ENCODE measurements around the gene LOXL1.
"Not testable (repeated sequence)": the region's sequence is repeated elsewhere in the genome, so short reads cannot be mapped to it uniquely, and the experiment has no call there.

The LOXL1 gene

DNA sequence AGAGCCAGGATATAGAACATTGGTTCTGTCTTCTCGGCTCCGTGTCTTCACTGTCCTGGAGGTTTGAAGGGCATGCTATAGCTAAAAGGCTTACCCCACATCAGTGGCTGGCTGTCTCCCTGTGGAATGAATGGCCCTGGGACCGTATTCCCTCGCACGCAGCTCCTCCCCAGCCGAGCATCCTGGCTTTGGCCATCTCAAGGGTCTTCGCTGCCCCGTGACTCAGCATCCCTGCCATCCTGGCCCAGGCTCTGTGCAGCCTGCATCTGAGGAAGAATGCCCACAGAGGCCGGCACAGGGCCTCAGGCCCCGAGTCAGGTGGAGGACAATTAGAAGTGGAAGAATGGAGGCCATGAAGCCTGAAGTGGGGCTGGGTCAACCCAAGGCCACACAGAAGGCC, 11.0 kb downstream of the LOXL1 start:
- Histone ChIP-seq H3K4me2 (ENCODE audit: low read length) (no peak overlapping the region), H3K4me3 (ENCODE audit: low read length) (no peak overlapping the region), H3K27me3 (ENCODE audit: control insufficient read depth, insufficient read depth, low read length) (no peaks in the 10 kb centered on the region), H3K9me3 (replicated peaks; ENCODE audit: low read length) (no peaks in the 10 kb centered on the region), H3K9ac (ENCODE audit: low read depth, low read length) (no peak overlapping the region), H3K4me1 (ENCODE audit: control insufficient read depth, insufficient read depth, low read length) (peaks cover 57% of the 10 kb centered on the region), H3K36me3 (ENCODE audit: insufficient read depth, low read length) (peaks cover 29% of the 10 kb centered on the region)

DNA sequence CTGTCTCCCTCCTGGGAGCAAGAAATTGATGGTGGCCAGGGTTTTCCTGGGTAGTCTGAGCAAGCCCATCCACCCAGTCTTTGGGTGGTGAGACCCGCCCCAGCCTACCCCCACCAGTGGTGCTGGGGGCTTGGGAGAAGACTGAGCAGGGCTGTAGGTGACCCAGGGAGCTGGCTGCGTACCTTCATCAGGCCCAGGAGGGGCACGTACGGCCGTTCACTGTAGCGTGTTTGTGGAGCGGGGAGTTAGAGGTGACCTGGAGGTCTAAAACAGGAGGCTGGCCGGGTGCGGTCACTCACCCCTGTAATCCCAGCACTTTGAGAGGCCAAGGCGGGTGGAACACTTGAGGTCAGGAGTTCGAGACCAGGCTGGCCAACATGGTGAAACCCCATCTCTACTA, 11.5 kb downstream of the LOXL1 start:
- Histone ChIP-seq H3K4me3 (ENCODE audit: low read length) (no peak overlapping the region), H3K36me3 (ENCODE audit: insufficient read depth, low read length) (peaks cover 29% of the 10 kb centered on the region), H3K27me3 (ENCODE audit: control insufficient read depth, insufficient read depth, low read length) (no peaks in the 10 kb centered on the region), H3K4me2 (ENCODE audit: low read length) (no peak overlapping the region), H3K4me1 (ENCODE audit: control insufficient read depth, insufficient read depth, low read length) (peaks cover 61% of the 10 kb centered on the region), H3K9me3 (replicated peaks; ENCODE audit: low read length) (no peaks in the 10 kb centered on the region), H3K9ac (ENCODE audit: low read depth, low read length) (no peak overlapping the region)

DNA sequence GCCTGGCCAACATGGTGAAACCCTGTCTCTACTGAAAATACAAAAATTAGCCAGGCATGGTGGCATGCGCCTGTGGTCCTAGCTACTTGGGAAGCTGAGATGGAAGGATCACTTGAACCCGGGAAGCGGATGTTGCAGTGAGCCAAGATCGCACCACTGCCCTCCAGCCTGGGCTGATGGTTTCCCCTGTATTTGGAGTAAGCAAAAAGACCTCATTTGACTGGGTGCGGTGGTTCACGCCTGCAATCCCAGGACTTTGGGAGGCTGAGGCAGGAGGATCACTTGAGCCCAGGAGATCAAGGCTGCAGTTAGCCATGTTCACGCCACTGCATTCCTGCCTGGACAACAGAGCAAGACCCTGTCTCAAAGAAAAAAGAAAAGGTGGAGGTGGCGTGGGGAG, 12.3 kb downstream of the LOXL1 start:
- H3K9ac ChIP-seq (ENCODE audit: low read depth, low read length); H3K9me3 ChIP-seq (replicated peaks; ENCODE audit: low read length); H3K4me2 ChIP-seq (ENCODE audit: low read length); H3K27me3 ChIP-seq (ENCODE audit: control insufficient read depth, insufficient read depth, low read length); H3K4me3 ChIP-seq (ENCODE audit: low read length): not testable (repeated sequence)
- Histone ChIP-seq H3K4me1 (ENCODE audit: control insufficient read depth, insufficient read depth, low read length) (peaks cover 61% of the 10 kb centered on the region), H3K36me3 (ENCODE audit: insufficient read depth, low read length) (peaks cover 31% of the 10 kb centered on the region)

DNA sequence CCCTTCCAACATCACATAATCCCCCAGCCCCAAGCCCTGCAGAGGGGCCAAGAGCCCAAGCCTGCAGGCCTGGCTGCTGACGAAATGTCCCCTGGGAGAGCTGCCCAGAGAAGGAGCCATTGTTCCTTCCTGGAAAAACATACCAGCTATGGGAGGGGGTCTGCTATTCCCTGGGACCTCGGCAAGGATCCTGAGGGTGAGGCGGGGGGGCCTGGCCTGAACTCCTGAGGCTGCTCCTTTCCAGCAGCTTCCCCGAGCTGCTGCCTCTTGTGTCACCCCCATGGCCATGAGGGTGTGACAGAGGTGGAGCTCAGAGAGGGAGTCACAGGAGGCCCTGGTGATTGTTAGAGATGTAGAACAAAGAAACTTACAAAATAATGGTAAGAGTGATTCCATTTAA, 12.9 kb downstream of the LOXL1 start:
- Histone ChIP-seq H3K36me3 (ENCODE audit: insufficient read depth, low read length) (peaks cover 30% of the 10 kb centered on the region), H3K4me2 (ENCODE audit: low read length) (no peak overlapping the region), H3K9me3 (replicated peaks; ENCODE audit: low read length) (no peaks in the 10 kb centered on the region), H3K4me1 (ENCODE audit: control insufficient read depth, insufficient read depth, low read length) (peaks cover 59% of the 10 kb centered on the region), H3K9ac (ENCODE audit: low read depth, low read length) (peak overlapping the region; percentile 4), H3K27me3 (ENCODE audit: control insufficient read depth, insufficient read depth, low read length) (no peaks in the 10 kb centered on the region), H3K4me3 (ENCODE audit: low read length) (no peak overlapping the region)

DNA sequence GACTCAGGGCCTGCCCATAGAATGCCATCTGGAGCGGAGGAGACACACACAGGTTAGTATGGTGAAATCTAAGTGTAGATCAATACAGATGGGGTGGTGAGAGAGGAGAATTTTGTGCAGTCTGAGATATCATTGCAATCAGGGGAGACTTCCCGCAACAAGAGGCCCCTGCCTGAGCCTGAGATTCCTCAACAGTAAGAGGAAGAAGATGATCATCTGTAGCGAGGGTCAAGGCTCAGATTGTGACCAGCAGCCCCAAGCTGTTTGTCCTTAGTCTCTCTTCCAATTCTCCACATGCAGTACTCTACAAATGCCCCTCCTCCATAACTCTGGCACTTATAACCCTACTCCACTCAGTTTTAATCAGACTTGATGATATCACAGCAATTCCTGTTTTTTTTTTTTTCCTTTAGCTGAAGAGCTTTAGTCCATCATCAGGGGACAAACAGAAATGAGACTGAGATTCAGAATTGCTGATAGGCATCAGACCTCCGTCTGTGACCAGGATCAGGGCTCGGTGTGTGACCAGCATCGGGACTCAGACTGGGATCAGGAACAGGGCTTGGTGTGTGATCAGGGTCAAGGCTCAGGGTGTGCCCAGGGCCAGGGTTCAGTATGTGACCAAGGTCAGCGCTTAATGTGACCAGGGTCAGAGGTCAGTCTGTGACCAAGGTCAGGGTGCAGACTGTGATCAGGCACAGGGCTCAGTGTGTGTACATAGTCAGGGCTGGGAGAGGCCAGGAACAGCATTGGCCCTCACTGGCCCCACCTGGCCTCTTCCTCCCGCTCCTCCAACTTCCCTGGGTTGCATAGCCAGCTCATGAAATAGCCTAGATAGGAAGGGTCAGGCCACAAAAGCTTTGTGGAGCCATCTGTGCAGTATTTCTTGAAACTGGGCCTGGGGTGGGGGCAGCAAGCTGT, 14.1 kb downstream of the LOXL1 start:
- H3K27me3 ChIP-seq (ENCODE audit: control insufficient read depth, insufficient read depth, low read length): no peaks in the 10 kb centered on the region
- peaks cover 55% of the 10 kb centered on the region for H3K4me1 ChIP-seq (ENCODE audit: control insufficient read depth, insufficient read depth, low read length)
- peak overlapping the region; percentile 73 for H3K9ac ChIP-seq (ENCODE audit: low read depth, low read length)
- H3K9me3 ChIP-seq (replicated peaks; ENCODE audit: low read length): no peaks in the 10 kb centered on the region
- H3K4me3 ChIP-seq (ENCODE audit: low read length): peak overlapping the region; percentile 42
- peaks cover 39% of the 10 kb centered on the region for H3K36me3 ChIP-seq (ENCODE audit: insufficient read depth, low read length)
- H3K4me2 ChIP-seq (ENCODE audit: low read length): peak overlapping the region; percentile 72

DNA sequence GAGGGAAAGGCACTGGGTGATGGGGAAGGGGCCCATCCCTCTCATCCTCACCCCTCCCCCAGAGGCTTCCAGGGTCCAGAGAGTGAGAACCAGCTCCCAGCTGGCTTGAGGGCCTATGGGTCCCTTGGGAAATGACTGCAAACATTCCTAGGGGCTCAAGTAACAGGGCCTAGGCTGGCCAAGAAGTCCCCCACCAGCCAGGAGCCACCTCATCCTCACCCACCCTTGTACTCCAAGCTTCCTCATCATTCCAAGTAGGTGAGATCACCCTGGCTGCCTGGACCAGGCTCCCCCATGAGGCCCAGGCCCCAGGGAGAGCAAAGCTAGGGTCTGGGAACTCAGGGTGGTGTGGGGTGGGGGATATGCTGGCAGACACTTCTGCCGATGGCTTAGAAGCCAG, 14.8 kb downstream of the LOXL1 start:
- H3K9me3 ChIP-seq (replicated peaks; ENCODE audit: low read length): no peaks in the 10 kb centered on the region
- H3K36me3 ChIP-seq (ENCODE audit: insufficient read depth, low read length): peaks cover 37% of the 10 kb centered on the region
- no peaks in the 10 kb centered on the region for H3K27me3 ChIP-seq (ENCODE audit: control insufficient read depth, insufficient read depth, low read length)
- H3K4me3 ChIP-seq (ENCODE audit: low read length): peak overlapping the region; percentile 42
- H3K4me1 ChIP-seq (ENCODE audit: control insufficient read depth, insufficient read depth, low read length): peaks cover 50% of the 10 kb centered on the region
- H3K9ac ChIP-seq (ENCODE audit: low read depth, low read length): peak overlapping the region; percentile 77
- H3K4me2 ChIP-seq (ENCODE audit: low read length): peak overlapping the region; percentile 72

DNA sequence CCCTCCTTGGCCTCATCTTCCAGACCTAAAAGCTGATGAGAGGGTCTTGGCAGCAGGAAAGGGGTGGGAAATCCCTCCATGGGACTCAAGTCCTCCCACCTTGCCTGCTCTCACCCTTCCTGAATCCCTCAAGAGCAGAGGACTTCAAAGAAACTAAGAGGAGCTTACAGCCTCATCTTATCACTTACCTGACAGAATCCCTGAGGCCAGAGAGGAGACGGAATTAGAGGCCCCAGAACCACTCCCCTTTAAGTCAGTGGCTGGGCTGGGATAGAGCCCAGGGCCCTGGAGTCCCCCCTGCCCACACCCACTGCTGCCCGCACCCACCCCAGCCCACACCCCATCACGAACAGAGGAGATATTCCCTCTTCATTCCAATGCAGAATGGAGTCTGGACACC, 15.2 kb downstream of the LOXL1 start:
- Histone ChIP-seq H3K36me3 (ENCODE audit: insufficient read depth, low read length) (peaks cover 39% of the 10 kb centered on the region), H3K9ac (ENCODE audit: low read depth, low read length) (peak overlapping the region; percentile 77)

DNA sequence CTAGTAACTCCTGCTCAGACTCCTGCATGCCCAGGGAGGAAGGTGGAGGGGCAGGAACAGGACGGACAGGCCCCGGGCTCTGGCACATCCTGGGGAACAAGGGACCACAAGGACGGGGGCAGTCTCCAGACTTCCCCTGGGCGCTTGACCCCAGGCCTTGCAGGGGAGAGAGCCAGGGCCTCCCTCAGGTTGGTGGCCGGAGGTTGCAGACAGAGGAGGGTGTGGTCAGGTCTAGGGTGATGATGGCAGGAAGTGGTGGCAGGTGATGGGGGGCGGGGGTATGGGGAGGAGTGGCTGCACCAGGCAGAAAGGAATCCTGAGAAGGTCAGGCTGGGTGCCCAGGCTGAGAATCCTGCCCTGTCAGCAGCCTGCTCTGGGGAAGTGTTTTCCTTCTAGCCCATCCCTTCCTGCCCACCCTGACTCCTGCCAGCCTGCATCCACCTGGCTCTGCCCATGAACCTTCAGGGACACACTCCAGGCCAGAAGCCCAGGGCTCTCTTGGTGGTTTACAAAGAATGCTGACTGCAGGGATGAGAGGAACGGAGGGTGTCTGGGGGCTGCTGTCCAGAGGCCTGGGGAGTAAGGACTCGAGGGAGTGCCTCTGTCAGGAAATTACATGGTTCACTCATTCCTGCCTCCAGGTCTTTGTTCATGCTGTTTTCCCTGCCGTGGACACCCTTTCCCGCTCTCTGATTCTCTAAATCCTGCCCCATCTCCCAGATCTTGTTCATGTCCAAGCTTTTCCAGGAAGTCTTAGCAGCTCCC, 15.8 kb downstream of the LOXL1 start:
- peaks cover 45% of the 10 kb centered on the region for H3K36me3 ChIP-seq (ENCODE audit: insufficient read depth, low read length)
- peak overlapping the region; percentile 77 for H3K9ac ChIP-seq (ENCODE audit: low read depth, low read length)
- no peaks in the 10 kb centered on the region for H3K27me3 ChIP-seq (ENCODE audit: control insufficient read depth, insufficient read depth, low read length)
- no peak overlapping the region for H3K4me3 ChIP-seq (ENCODE audit: low read length)
- peaks cover 50% of the 10 kb centered on the region for H3K4me1 ChIP-seq (ENCODE audit: control insufficient read depth, insufficient read depth, low read length)
- no peaks in the 10 kb centered on the region for H3K9me3 ChIP-seq (replicated peaks; ENCODE audit: low read length)
- H3K4me2 ChIP-seq (ENCODE audit: low read length): peak overlapping the region; percentile 72

More for the DNA sequence above, 15.2 kb downstream of the LOXL1 start:
- Histone ChIP-seq H3K4me2 (ENCODE audit: low read length) (peak overlapping the region; percentile 72), H3K9me3 (replicated peaks; ENCODE audit: low read length) (no peaks in the 10 kb centered on the region), H3K4me3 (ENCODE audit: low read length) (no peak overlapping the region), H3K27me3 (ENCODE audit: control insufficient read depth, insufficient read depth, low read length) (no peaks in the 10 kb centered on the region), H3K4me1 (ENCODE audit: control insufficient read depth, insufficient read depth, low read length) (peaks cover 50% of the 10 kb centered on the region)

DNA sequence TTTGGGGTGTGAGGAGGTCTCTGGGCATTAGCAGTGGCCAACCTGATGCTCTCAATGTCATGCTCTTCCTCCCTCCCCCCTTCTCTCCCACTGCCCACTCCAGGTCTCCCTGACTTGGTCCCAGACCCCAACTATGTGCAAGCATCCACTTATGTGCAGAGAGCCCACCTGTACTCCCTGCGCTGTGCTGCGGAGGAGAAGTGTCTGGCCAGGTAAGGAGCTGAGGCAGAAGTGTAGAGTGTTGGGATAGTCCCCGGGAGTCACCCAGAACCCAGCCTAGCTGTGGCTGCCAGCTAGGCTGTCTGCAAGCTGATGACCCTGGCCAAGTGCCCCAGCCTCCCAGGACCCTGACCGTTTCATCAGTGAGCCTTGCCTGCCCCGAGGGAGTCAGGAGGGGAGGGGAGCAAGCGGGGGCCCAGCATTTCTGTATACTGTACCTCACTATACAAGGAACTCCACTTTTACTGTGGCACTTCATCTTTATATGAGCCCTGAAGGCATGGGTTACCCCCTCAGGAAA, 16.5 kb downstream of the LOXL1 start:
- Histone ChIP-seq H3K9me3 (replicated peaks; ENCODE audit: low read length) (no peaks in the 10 kb centered on the region), H3K36me3 (ENCODE audit: insufficient read depth, low read length) (peaks cover 48% of the 10 kb centered on the region), H3K27me3 (ENCODE audit: control insufficient read depth, insufficient read depth, low read length) (no peaks in the 10 kb centered on the region), H3K4me3 (ENCODE audit: low read length) (no peak overlapping the region), H3K4me1 (ENCODE audit: control insufficient read depth, insufficient read depth, low read length) (peaks cover 50% of the 10 kb centered on the region), H3K4me2 (ENCODE audit: low read length) (no peak overlapping the region), H3K9ac (ENCODE audit: low read depth, low read length) (no peak overlapping the region)

DNA sequence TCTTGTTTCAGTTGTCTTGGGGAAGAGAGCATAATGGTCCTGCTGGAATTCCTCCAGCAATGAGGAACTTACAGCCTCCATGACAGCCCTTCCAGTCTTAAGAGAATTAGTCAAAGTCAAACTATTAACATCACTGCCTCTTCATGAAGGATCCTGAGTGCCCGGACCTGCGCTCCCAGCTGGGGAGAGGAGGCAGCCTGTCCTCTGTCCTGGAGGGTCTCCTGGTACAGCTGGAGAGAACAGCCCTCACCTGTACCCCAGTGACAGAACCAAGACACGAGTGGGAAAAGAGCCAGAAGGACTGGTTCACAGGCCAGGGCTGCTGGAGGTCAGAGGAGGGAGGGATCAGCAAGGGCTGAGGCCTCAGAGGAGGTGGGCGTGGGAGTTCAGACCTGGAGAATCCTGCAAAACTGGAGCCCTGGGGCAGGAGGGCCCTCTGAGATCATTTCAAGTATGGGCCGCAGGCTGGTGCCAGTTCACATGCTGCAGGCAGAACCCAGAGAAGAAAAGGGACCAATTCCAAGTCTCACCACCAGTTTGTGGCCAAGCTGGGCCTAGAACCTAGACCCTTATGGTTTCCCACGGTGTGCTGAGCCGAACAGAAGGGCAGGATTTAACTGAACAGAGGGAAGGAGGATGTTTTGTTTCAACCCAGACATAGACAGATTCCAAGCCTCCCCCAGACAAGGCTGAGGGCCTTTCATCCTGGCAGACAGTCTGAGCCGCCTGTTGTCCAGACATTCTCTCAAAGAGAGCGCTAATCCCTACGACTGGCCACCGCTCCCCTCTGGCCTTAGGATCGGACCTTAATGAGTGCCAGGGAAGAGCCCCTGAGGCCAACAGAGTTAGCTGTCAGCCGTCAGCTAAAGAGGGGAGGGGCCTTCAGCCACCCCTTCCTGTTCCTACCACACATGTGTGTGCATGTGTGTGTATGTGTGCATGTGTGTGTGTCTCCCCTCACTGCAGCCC, 18.2 kb downstream of the LOXL1 start:
- Histone ChIP-seq H3K9ac (ENCODE audit: low read depth, low read length) (no peak overlapping the region), H3K9me3 (replicated peaks; ENCODE audit: low read length) (no peaks in the 10 kb centered on the region), H3K4me1 (ENCODE audit: control insufficient read depth, insufficient read depth, low read length) (peaks cover 42% of the 10 kb centered on the region), H3K27me3 (ENCODE audit: control insufficient read depth, insufficient read depth, low read length) (no peaks in the 10 kb centered on the region), H3K4me3 (ENCODE audit: low read length) (no peak overlapping the region), H3K36me3 (ENCODE audit: insufficient read depth, low read length) (peaks cover 65% of the 10 kb centered on the region), H3K4me2 (ENCODE audit: low read length) (no peak overlapping the region)

DNA sequence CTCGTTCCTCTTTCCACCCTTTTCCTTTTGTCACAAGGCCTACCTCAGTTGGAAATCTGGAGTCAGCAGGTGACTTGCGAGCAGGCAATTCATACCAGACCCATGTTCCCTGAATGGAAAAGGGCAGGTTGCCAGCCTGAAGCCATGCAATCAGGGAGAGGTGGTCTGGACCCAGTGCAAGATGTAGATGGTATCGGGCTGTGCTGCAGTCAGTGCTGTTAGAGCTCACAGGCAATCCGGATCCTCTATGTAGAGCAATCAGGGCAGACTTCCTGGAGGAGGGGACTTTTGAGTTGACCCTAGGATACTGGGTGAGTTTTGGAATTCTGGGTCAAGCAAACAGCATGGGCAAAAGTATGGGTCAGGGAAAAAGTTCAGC, 18.9 kb downstream of the LOXL1 start:
- peaks cover 35% of the 10 kb centered on the region for H3K4me1 ChIP-seq (ENCODE audit: control insufficient read depth, insufficient read depth, low read length)
- H3K9me3 ChIP-seq (replicated peaks; ENCODE audit: low read length): no peaks in the 10 kb centered on the region
- H3K27me3 ChIP-seq (ENCODE audit: control insufficient read depth, insufficient read depth, low read length): no peaks in the 10 kb centered on the region
- H3K36me3 ChIP-seq (ENCODE audit: insufficient read depth, low read length): peaks cover 71% of the 10 kb centered on the region
- no peak overlapping the region for H3K4me2 ChIP-seq (ENCODE audit: low read length)
- no peak overlapping the region for H3K9ac ChIP-seq (ENCODE audit: low read depth, low read length)
- no peak overlapping the region for H3K4me3 ChIP-seq (ENCODE audit: low read length)

Data from skeletal muscle satellite cell (primary cell).